Vagina (tissue), 2 donors: ENCODE data around the gene SOCS3.

ENCODE experiments used
- POLR2A ChIP-seq, 2 donors: fragments of 450-650 bp; IDR thresholded peaks; one replicate each; pipeline ENCODE4 v1.6.1; 2017; ENCODE audit warnings: antibody characterized with exemption in 2 of 2, mild to moderate bottlenecking in 2 of 2, moderate library complexity in 2 of 2
- POLR2AphosphoS5 ChIP-seq, 2 donors: sonication (generic); formaldehyde crosslinking; IDR thresholded peaks; one replicate each; pipeline ENCODE4 v1.9.0; 2017; ENCODE audit warnings: antibody characterized with exemption in 2 of 2, mild to moderate bottlenecking in 2 of 2, low read depth in 1 of 2; ENCODE audit not compliant: insufficient read depth in 1 of 2
- TF ChIP-seq, protein P1 (sequence below), 3 experiments: fragments of 450-650 bp in 2 of 3; fragments of 200-600 bp in 1 of 3; sonication (generic) in 1 of 3; IDR thresholded peaks; one replicate each; pipeline ENCODE4 v1.5.1; 2017 to 2019; ENCODE audit warnings: antibody characterized with exemption in 3 of 3, mild to moderate bottlenecking in 2 of 3, moderate library complexity in 2 of 3

DNA sequence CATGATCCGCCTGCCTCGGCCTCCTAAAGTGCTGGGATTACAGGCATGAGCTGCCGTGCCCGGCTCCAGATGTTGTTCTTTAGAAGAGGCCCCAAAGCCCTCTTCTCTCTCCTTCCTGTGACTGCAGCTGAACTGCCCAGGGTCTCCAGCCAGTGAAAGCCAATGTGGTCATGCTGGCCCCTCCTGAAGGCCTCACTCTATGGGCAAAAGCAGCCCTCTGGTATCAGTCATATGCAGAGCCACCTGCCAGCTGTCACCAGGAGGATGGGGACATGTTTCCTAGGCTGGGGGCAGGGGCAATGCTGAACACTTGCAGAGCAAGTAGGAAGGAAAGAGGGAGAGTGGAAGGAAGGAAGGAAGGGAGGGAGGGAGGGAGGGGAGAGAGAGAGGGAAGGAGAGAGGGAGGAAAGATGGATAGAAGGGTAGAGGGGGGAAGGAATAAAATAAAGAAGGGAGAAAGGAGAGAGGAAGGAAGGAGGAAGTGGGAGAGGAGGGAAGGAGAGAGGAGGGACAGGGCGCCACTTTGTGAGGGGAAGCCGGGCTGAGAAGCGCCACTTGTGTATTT lies 36.0 kb downstream of the SOCS3 start:
- TF ChIP-seq POLR2AphosphoS5 (IDR thresholded peaks at IDR 0.05; ENCODE audit: insufficient read depth in 1 of 2, low read depth in 1 of 2) (no peak), POLR2A (IDR thresholded peaks at IDR 0.05) (no peak)
- TF ChIP-seq, protein P1, sequence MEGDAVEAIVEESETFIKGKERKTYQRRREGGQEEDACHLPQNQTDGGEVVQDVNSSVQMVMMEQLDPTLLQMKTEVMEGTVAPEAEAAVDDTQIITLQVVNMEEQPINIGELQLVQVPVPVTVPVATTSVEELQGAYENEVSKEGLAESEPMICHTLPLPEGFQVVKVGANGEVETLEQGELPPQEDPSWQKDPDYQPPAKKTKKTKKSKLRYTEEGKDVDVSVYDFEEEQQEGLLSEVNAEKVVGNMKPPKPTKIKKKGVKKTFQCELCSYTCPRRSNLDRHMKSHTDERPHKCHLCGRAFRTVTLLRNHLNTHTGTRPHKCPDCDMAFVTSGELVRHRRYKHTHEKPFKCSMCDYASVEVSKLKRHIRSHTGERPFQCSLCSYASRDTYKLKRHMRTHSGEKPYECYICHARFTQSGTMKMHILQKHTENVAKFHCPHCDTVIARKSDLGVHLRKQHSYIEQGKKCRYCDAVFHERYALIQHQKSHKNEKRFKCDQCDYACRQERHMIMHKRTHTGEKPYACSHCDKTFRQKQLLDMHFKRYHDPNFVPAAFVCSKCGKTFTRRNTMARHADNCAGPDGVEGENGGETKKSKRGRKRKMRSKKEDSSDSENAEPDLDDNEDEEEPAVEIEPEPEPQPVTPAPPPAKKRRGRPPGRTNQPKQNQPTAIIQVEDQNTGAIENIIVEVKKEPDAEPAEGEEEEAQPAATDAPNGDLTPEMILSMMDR (IDR thresholded peaks at IDR 0.05) = no peak
